CD4-positive, CD25-positive, alpha-beta regulatory T cell (primary cell): Measurements from ENCODE around the gene SLC22A2. TPM values are rescaled to one million over a fixed set of nuclear protein-coding genes. Genes with fewer than 3 reads are reported as not detected.

Source experiments
- ATAC-seq, 2 donors: fragments of 150-1000 bp; cut with Tn5 transposase; one replicate each; pipeline ENCODE4 v1.10.0; 2021; ENCODE audit warnings: low read depth in 2 of 2, moderate number of reproducible peaks in 2 of 2, moderate library complexity in 1 of 2
- DNase-seq, 3 donors: peaks; one replicate each; pipeline versions ENCODE4 v3.0.0 to v3.0.0-alpha.2; 2012 to 2022; ENCODE audit warnings: mixed read lengths in 1 of 3
- H3K27ac ChIP-seq: one replicate; pipeline ENCODE4 v1.7.0; 2013; ENCODE audit warnings: mild to moderate bottlenecking, low read length; ENCODE audit not compliant: insufficient read depth, poor library complexity, severe bottlenecking
- H3K27me3 ChIP-seq: one replicate; pipeline ENCODE4 v1.7.0; 2013; ENCODE audit warnings: low read length; ENCODE audit not compliant: control insufficient read depth, insufficient read depth
- H3K36me3 ChIP-seq: one replicate; pipeline ENCODE4 v1.7.0; 2013; ENCODE audit warnings: mild to moderate bottlenecking, low read length, moderate library complexity; ENCODE audit not compliant: control insufficient read depth, insufficient read depth
- H3K4me1 ChIP-seq: 2 replicates; pipeline ENCODE4 v1.7.0; 2013; ENCODE audit warnings: mild to moderate bottlenecking, low read length; ENCODE audit not compliant: insufficient read depth, control insufficient read depth, poor library complexity, severe bottlenecking
- H3K4me3 ChIP-seq: one replicate; pipeline ENCODE4 v1.7.0; 2013; ENCODE audit warnings: low read depth, mild to moderate bottlenecking, low read length, moderate library complexity
- H3K9me3 ChIP-seq, 2 experiments: 1 replicate in 1 of 2; 2 replicates in 1 of 2; pipeline ENCODE4 v1.7.0; 2013; ENCODE audit warnings: low read length in 2 of 2, mild to moderate bottlenecking in 1 of 2, moderate library complexity in 1 of 2; ENCODE audit not compliant: control insufficient read depth in 2 of 2
- H3K27ac Mint-ChIP-seq, 3 donors: one replicate each; pipeline ENCODE4 v1.8.0; 2020 to 2022; ENCODE audit warnings: mild to moderate bottlenecking in 3 of 3, mixed read lengths in 3 of 3, moderate library complexity in 2 of 3
- H3K27me3 Mint-ChIP-seq: one replicate; pipeline ENCODE4 v1.8.0; 2022; ENCODE audit warnings: mild to moderate bottlenecking, mixed read lengths
- H3K36me3 Mint-ChIP-seq: one replicate; pipeline ENCODE4 v1.8.0; 2020; ENCODE audit warnings: mixed read lengths
- H3K4me1 Mint-ChIP-seq, 4 donors: one replicate each; pipeline ENCODE4 v1.8.0; 2020 to 2022; ENCODE audit warnings: mixed read lengths in 4 of 4, mild to moderate bottlenecking in 1 of 4
- H3K4me3 Mint-ChIP-seq, 4 donors: one replicate each; pipeline ENCODE4 v1.8.0; 2020 to 2022; ENCODE audit warnings: mild to moderate bottlenecking in 4 of 4, mixed read lengths in 4 of 4, moderate library complexity in 3 of 4
- H3K9me3 Mint-ChIP-seq, 7 donors: one replicate each; pipeline ENCODE4 v1.8.0; 2020 to 2022; ENCODE audit warnings: mixed read lengths in 7 of 7, mild to moderate bottlenecking in 3 of 7, moderate library complexity in 2 of 7
- polyA plus RNA-seq, 4 donors: library from polyadenylated mRNA; unstranded; fragments of 300-500 nt; fragmentation: Illumina TruSeq; gene quantifications; one replicate each; pipeline ENCODE4 v1.2.3, GENCODE V29; 2021
- total RNA-seq: library from RNA; stranded (reverse); gene quantifications from one replicate; pipeline ENCODE4 v1.2.3, GENCODE V29; 2022

Gene SLC22A2
- total and polyA plus RNA-seq, 5 donors from 2014 or later, result not detected

DNA sequence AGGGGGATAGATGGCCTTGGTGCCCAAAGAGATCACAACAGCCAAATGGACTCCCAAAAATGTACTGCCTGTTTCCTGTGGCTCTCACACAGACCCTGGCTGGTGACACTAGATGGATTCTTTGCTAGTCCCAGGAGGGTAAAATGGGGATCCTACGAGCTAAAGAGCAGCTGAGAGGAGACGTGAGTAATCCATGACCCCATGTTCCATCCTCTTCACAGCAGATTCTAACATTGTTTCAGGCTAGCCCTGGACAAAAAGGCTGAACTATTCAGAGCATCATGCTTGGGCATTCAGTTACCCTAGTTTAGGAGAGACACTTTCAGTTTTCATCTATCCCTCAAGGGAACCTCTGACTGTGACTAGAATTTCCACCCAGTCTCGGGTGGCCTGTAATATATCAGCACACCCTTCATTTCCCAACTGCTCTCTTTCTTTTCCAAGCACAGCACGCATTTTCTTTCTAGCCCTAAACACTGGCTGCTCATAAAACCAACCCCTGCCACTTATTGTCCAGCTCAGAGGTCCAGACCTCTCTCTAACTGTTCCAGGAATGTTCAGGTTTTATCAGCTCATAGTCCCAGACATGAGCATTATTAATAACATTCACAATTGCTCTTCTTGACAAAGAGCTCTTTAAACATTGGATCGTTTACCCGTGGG, 88.5 kb downstream of the SLC22A2 start:
- Histone ChIP-seq H3K36me3 (no peaks in the 10 kb centered on the region), H3K4me1 (no peaks in the 10 kb centered on the region), H3K4me3 (no peak overlapping the region), H3K27me3 (peaks cover 1% of the 10 kb centered on the region), H3K27ac (no peak overlapping the region), H3K9me3 (no peaks in the 10 kb centered on the region)
- H3K4me1 Mint-ChIP-seq, result no peaks in the 10 kb centered on the region
- no peak for DNase-seq
- H3K9me3 Mint-ChIP-seq, result peaks cover 0 to 7% (median 0%) of the 10 kb centered on the region in 7 donors
- no peak overlapping the region for H3K27ac Mint-ChIP-seq
- H3K36me3 Mint-ChIP-seq, result no peaks in the 10 kb centered on the region
- no peak for ATAC-seq
- H3K4me3 Mint-ChIP-seq, result no peak overlapping the region
- H3K27me3 Mint-ChIP-seq, result peaks cover 13% of the 10 kb centered on the region

DNA sequence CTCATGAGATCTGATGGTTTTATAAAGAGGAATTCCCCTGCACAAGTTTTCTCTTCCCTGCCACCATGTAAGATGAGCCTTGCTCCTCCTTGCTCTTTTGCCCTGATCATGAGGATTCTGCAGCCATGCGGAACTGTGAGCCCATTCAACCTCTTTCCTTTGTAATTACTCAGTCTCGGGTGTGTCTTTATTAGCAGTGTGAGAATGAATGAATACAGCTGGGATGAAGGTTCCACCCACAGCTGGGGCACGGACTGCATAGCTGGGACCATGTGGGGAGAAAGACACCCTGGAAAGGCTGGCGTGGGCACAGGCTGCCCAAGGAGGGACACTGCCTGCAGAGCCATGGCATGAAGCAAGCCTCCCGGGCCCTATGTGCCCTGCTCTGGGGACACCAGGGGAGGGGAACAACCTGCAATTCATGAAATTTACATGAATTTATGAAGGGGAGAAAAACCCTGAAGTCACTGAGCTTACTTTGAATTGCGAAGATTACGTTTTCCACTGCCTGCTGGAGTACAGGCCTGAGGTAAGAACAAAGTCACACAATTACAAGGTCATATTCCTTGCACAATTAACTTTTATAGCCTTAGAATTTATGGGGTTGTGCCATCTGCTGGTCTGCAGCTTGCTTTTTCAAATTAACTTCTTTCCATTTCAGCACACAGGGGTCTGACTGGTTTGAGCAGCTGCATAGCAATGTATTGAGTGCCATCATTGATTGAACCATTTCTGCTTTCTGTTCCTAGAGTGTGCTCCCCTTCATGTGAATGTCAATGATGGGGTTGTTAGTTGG, 90.8 kb downstream of the SLC22A2 start:
- Histone ChIP-seq H3K4me3 (no peak overlapping the region), H3K27ac (no peak overlapping the region), H3K36me3 (no peaks in the 10 kb centered on the region), H3K4me1 (no peaks in the 10 kb centered on the region), H3K27me3 (peaks cover 1% of the 10 kb centered on the region), H3K9me3 (no peaks in the 10 kb centered on the region)
- DNase-seq (no peak), ATAC-seq (no peak)
- H3K4me1 Mint-ChIP-seq, result no peaks in the 10 kb centered on the region
- peaks cover 0 to 9% (median 0%) of the 10 kb centered on the region in 7 donors for H3K9me3 Mint-ChIP-seq
- no peaks in the 10 kb centered on the region for H3K36me3 Mint-ChIP-seq
- H3K4me3 Mint-ChIP-seq, result no peak overlapping the region
- no peak overlapping the region for H3K27ac Mint-ChIP-seq
- H3K27me3 Mint-ChIP-seq, result peaks cover 7% of the 10 kb centered on the region

Other genes starting within 250 kb of the SLC22A2 start
- gene SLC22A1, start 137.0 kb downstream of the SLC22A2 start, total RNA-seq, result 2.5 TPM
- not detected for gene SLC22A1, start 137.0 kb downstream of the SLC22A2 start, polyA plus RNA-seq
- gene SLC22A3, start 89.6 kb upstream of the SLC22A2 start, total RNA-seq, result 0.67 TPM
- 1 to 10 TPM in 3 of 4 donors, under 1 TPM in 1; 0.41 to 1.9 (median 1.1) TPM for gene SLC22A3, start 89.6 kb upstream of the SLC22A2 start, polyA plus RNA-seq